Measurements from ENCODE around the gene PADI1.

The PADI1 gene

GRCh38 chr1:17207046-17207445, 2.1 kb downstream of the PADI1 start:
- ATAC-seq = no peak

GRCh38 chr1:17207540-17207939, 2.6 kb downstream of the PADI1 start:
- ATAC-seq = no peak
- TF ChIP-seq ZFP3 (CRISPR knock-in tag; IDR thresholded peaks at IDR 0.05) = no peak
- TF ChIP-seq, protein P1, sequence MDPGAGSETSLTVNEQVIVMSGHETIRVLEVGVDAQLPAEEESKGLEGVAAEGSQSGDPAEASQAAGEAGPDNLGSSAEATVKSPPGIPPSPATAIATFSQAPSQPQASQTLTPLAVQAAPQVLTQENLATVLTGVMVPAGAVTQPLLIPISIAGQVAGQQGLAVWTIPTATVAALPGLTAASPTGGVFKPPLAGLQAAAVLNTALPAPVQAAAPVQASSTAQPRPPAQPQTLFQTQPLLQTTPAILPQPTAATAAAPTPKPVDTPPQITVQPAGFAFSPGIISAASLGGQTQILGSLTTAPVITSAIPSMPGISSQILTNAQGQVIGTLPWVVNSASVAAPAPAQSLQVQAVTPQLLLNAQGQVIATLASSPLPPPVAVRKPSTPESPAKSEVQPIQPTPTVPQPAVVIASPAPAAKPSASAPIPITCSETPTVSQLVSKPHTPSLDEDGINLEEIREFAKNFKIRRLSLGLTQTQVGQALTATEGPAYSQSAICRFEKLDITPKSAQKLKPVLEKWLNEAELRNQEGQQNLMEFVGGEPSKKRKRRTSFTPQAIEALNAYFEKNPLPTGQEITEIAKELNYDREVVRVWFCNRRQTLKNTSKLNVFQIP (CRISPR knock-in tag; IDR thresholded peaks at IDR 0.05; ENCODE audit: borderline replicate concordance, low read depth) = no peak
- no peak for TF ChIP-seq RARB (CRISPR knock-in tag; IDR thresholded peaks at IDR 0.05)
- no peak for TF ChIP-seq CSDC2 (CRISPR knock-in tag; IDR thresholded peaks at IDR 0.05)
- no peak for TF ChIP-seq ZNF565 (CRISPR knock-in tag; conservative IDR thresholded peaks at IDR 0.05; ENCODE audit: low read depth)
- TF ChIP-seq TCF4 (CRISPR knock-in tag; IDR thresholded peaks at IDR 0.05; ENCODE audit: borderline replicate concordance) = no peak
- no peak for TF ChIP-seq ZFP30 (CRISPR knock-in tag; IDR thresholded peaks at IDR 0.05)
- TF ChIP-seq, protein P2, sequence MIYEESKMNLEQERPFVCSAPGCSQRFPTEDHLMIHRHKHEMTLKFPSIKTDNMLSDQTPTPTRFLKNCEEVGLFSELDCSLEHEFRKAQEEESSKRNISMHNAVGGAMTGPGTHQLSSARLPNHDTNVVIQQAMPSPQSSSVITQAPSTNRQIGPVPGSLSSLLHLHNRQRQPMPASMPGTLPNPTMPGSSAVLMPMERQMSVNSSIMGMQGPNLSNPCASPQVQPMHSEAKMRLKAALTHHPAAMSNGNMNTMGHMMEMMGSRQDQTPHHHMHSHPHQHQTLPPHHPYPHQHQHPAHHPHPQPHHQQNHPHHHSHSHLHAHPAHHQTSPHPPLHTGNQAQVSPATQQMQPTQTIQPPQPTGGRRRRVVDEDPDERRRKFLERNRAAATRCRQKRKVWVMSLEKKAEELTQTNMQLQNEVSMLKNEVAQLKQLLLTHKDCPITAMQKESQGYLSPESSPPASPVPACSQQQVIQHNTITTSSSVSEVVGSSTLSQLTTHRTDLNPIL (CRISPR knock-in tag; IDR thresholded peaks at IDR 0.05; ENCODE audit: low read depth) = no peak
- TF ChIP-seq GLIS3 (CRISPR knock-in tag; IDR thresholded peaks at IDR 0.05) = no peak
- TF ChIP-seq ESRRG (CRISPR knock-in tag; IDR thresholded peaks at IDR 0.05) = no peak
- no peak for TF ChIP-seq CSRNP3 (CRISPR knock-in tag; IDR thresholded peaks at IDR 0.05)
- TF ChIP-seq ZNF8 (CRISPR knock-in tag; IDR thresholded peaks at IDR 0.05) = no peak
- TF ChIP-seq TOX (CRISPR knock-in tag; IDR thresholded peaks at IDR 0.05; ENCODE audit: borderline replicate concordance) = no peak
- TF ChIP-seq, protein P3, sequence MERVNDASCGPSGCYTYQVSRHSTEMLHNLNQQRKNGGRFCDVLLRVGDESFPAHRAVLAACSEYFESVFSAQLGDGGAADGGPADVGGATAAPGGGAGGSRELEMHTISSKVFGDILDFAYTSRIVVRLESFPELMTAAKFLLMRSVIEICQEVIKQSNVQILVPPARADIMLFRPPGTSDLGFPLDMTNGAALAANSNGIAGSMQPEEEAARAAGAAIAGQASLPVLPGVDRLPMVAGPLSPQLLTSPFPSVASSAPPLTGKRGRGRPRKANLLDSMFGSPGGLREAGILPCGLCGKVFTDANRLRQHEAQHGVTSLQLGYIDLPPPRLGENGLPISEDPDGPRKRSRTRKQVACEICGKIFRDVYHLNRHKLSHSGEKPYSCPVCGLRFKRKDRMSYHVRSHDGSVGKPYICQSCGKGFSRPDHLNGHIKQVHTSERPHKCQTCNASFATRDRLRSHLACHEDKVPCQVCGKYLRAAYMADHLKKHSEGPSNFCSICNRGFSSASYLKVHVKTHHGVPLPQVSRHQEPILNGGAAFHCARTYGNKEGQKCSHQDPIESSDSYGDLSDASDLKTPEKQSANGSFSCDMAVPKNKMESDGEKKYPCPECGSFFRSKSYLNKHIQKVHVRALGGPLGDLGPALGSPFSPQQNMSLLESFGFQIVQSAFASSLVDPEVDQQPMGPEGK (CRISPR knock-in tag; IDR thresholded peaks at IDR 0.05; ENCODE audit: borderline replicate concordance) = no peak

More at GRCh38 chr1:17207046-17207445, 2.1 kb downstream of the PADI1 start:
- no peak for TF ChIP-seq ZNF565 (CRISPR knock-in tag; conservative IDR thresholded peaks at IDR 0.05; ENCODE audit: low read depth)
- TF ChIP-seq BACH2 (CRISPR knock-in tag; IDR thresholded peaks at IDR 0.05; ENCODE audit: borderline replicate concordance) = no peak
- TF ChIP-seq ZC3H10 (CRISPR knock-in tag; IDR thresholded peaks at IDR 0.05) = no peak
- TF ChIP-seq ZFP30 (CRISPR knock-in tag; IDR thresholded peaks at IDR 0.05) = no peak
- TF ChIP-seq ESRRG (CRISPR knock-in tag; IDR thresholded peaks at IDR 0.05) = no peak
- no peak for TF ChIP-seq TCF4 (CRISPR knock-in tag; IDR thresholded peaks at IDR 0.05; ENCODE audit: borderline replicate concordance)
- TF ChIP-seq, protein P4, sequence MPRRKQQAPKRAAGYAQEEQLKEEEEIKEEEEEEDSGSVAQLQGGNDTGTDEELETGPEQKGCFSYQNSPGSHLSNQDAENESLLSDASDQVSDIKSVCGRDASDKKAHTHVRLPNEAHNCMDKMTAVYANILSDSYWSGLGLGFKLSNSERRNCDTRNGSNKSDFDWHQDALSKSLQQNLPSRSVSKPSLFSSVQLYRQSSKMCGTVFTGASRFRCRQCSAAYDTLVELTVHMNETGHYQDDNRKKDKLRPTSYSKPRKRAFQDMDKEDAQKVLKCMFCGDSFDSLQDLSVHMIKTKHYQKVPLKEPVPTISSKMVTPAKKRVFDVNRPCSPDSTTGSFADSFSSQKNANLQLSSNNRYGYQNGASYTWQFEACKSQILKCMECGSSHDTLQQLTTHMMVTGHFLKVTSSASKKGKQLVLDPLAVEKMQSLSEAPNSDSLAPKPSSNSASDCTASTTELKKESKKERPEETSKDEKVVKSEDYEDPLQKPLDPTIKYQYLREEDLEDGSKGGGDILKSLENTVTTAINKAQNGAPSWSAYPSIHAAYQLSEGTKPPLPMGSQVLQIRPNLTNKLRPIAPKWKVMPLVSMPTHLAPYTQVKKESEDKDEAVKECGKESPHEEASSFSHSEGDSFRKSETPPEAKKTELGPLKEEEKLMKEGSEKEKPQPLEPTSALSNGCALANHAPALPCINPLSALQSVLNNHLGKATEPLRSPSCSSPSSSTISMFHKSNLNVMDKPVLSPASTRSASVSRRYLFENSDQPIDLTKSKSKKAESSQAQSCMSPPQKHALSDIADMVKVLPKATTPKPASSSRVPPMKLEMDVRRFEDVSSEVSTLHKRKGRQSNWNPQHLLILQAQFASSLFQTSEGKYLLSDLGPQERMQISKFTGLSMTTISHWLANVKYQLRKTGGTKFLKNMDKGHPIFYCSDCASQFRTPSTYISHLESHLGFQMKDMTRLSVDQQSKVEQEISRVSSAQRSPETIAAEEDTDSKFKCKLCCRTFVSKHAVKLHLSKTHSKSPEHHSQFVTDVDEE (CRISPR knock-in tag; IDR thresholded peaks at IDR 0.05) = no peak
- TF ChIP-seq, protein P1 (CRISPR knock-in tag; IDR thresholded peaks at IDR 0.05; ENCODE audit: borderline replicate concordance, low read depth) = no peak
- no peak for TF ChIP-seq OSR1 (CRISPR knock-in tag; IDR thresholded peaks at IDR 0.05)
- TF ChIP-seq ISL1 (CRISPR knock-in tag; IDR thresholded peaks at IDR 0.05) = no peak
- TF ChIP-seq ZNF70 (CRISPR knock-in tag; IDR thresholded peaks at IDR 0.05) = no peak
- no peak for TF ChIP-seq RARB (CRISPR knock-in tag; IDR thresholded peaks at IDR 0.05)
- TF ChIP-seq CSDC2 (CRISPR knock-in tag; IDR thresholded peaks at IDR 0.05) = no peak
- TF ChIP-seq TOX (CRISPR knock-in tag; IDR thresholded peaks at IDR 0.05; ENCODE audit: borderline replicate concordance) = no peak
- no peak for TF ChIP-seq GLIS3 (CRISPR knock-in tag; IDR thresholded peaks at IDR 0.05)
- no peak for TF ChIP-seq PPARA (CRISPR knock-in tag; IDR thresholded peaks at IDR 0.05; ENCODE audit: borderline replicate concordance)

Data from SK-N-SH treated with all-trans-retinoic acid at 6 μM for 48 hours (cell line).